Esophagus squamous epithelium (tissue), 4 donors: ENCODE data around the gene BUD23.

Experiments
- POLR2A ChIP-seq, 4 donors: fragments of 450-650 bp; IDR thresholded peaks; one replicate each; pipeline ENCODE4 v1.6.1; 2017; ENCODE audit warnings: antibody characterized with exemption in 4 of 4, mild to moderate bottlenecking in 4 of 4, moderate library complexity in 3 of 4
- TF ChIP-seq, protein P1 (sequence below), 6 experiments: fragments of 450-650 bp in 4 of 6; fragments of 200-600 bp in 2 of 6; sonication (generic) in 2 of 6; IDR thresholded peaks; one replicate each; pipeline ENCODE4 v1.5.1; 2016 to 2019; ENCODE audit warnings: antibody characterized with exemption in 6 of 6, mild to moderate bottlenecking in 4 of 6, moderate library complexity in 4 of 6

DNA sequence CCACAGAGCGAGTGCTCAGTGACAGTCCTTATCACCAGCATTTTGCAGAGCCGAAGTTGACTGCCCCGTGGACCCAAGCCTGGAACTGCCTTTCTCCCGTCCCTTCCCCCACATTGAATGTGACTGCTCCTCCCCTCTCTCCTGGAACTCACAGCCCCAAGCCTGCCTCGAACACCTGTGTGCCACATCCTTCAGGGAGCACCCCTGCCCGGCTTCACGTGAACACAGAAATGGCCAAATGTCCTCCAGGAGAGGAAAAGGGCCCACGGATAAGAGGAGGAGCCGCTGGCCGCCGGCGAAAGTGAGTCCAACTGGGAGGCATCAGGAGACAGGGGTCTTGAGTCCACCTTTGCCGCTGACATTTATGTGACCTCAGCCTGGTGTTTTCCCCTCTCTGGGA lies 19.8 kb downstream of the BUD23 start:
- TF ChIP-seq, protein P1, sequence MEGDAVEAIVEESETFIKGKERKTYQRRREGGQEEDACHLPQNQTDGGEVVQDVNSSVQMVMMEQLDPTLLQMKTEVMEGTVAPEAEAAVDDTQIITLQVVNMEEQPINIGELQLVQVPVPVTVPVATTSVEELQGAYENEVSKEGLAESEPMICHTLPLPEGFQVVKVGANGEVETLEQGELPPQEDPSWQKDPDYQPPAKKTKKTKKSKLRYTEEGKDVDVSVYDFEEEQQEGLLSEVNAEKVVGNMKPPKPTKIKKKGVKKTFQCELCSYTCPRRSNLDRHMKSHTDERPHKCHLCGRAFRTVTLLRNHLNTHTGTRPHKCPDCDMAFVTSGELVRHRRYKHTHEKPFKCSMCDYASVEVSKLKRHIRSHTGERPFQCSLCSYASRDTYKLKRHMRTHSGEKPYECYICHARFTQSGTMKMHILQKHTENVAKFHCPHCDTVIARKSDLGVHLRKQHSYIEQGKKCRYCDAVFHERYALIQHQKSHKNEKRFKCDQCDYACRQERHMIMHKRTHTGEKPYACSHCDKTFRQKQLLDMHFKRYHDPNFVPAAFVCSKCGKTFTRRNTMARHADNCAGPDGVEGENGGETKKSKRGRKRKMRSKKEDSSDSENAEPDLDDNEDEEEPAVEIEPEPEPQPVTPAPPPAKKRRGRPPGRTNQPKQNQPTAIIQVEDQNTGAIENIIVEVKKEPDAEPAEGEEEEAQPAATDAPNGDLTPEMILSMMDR (IDR thresholded peaks at IDR 0.05): no peak
- TF ChIP-seq POLR2A (IDR thresholded peaks at IDR 0.05): no peak
